Measurements from ENCODE around the gene RBMY1A1.
"Not testable (repeated sequence)": the region's sequence is repeated elsewhere in the genome, so short reads cannot be mapped to it uniquely, and the experiment has no call there.

The RBMY1A1 gene

DNA sequence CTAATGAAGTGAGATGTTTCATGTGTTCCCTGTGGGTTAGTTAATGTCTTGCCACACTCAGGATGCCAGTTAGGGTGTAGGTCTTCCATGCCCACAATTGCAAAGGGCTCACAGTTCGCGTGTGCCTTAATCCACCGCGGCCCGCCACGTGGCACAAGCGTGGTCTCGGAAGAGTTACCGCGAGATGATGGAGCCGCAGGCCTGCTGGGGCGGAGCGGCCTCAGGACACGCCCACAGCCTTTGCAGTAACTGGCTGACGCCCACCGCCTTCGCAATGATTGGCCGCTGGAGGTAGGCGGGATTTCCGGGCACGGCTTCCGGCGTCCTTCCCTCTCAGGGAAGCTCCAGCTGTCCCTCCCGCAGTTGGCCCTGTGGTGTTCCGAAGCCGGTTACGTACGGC is at the start of gene RBMY1A1:
Gene RBMY1A1, plus strand, starts transcription at position 301 of the 400 bp plus-strand sequence. CDS start 2,013 bp downstream, outside the sequence.
- not testable (repeated sequence) for H3K27ac ChIP-seq (ENCODE audit: low read depth, low read length); H3K4me1 ChIP-seq (ENCODE audit: control insufficient read depth, insufficient read depth, low read length, unreplicated experiment); H2AFZ ChIP-seq (ENCODE audit: low read length, unreplicated experiment); H3K79me2 ChIP-seq (ENCODE audit: control insufficient read depth, insufficient read depth, low read length, unreplicated experiment); H3K4me3 ChIP-seq (ENCODE audit: low read depth, low read length); H3K27me3 ChIP-seq (ENCODE audit: insufficient read depth, low read length); H3K36me3 ChIP-seq (ENCODE audit: insufficient read depth, low read length)

GRCh38 chrY:21511038-21511437 is 23.6 kb upstream of the RBMY1A1 start, which contains the start of gene RBMY1B:
RBMY1B (plus strand) TSS chrY:21511338; CDS start chrY:21513351, 2,013 bp downstream.
- not testable (repeated sequence) for H3K4me3 ChIP-seq (ENCODE audit: low read depth, low read length); H3K4me1 ChIP-seq (ENCODE audit: control insufficient read depth, insufficient read depth, low read length, unreplicated experiment); H3K27ac ChIP-seq (ENCODE audit: low read depth, low read length); H2AFZ ChIP-seq (ENCODE audit: low read length, unreplicated experiment); H3K27me3 ChIP-seq (ENCODE audit: insufficient read depth, low read length); H3K79me2 ChIP-seq (ENCODE audit: control insufficient read depth, insufficient read depth, low read length, unreplicated experiment); H3K36me3 ChIP-seq (ENCODE audit: insufficient read depth, low read length)

GRCh38 chrY:21559316-21559984 is 24.8 kb downstream of the RBMY1A1 start:
- not testable (repeated sequence) for H3K4me1 ChIP-seq (ENCODE audit: control insufficient read depth, insufficient read depth, low read length, unreplicated experiment); H2AFZ ChIP-seq (ENCODE audit: low read length, unreplicated experiment); H3K79me2 ChIP-seq (ENCODE audit: control insufficient read depth, insufficient read depth, low read length, unreplicated experiment); H3K4me3 ChIP-seq (ENCODE audit: low read depth, low read length); H3K36me3 ChIP-seq (ENCODE audit: insufficient read depth, low read length); H3K27me3 ChIP-seq (ENCODE audit: insufficient read depth, low read length); H3K27ac ChIP-seq (ENCODE audit: low read depth, low read length)

DNA sequence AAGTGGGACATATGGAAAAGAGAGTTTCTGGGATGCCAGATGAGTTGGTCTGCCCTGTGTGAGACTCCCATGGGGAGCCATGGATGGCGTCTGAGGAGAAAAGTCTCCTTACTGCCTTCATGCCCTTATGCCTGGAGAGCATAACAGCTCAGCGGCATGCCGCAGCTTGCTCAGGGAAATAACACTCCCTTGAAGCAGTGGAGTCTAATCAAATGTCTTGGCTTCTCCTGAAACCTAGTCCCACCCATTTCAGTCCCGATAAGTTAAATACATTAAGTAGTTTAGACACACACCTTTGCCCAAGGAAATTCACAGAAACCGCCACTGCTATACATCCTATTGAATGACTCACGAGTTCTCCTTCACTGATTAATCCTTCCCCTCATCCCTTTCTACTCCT is 50.8 kb downstream of the RBMY1A1 start:
- no peaks in the 10 kb centered on the region for H3K79me2 ChIP-seq (ENCODE audit: control insufficient read depth, insufficient read depth, low read length, unreplicated experiment)
- H3K4me1 ChIP-seq (ENCODE audit: control insufficient read depth, insufficient read depth, low read length, unreplicated experiment), result no peaks in the 10 kb centered on the region
- H3K27me3 ChIP-seq (ENCODE audit: insufficient read depth, low read length), result no peaks in the 10 kb centered on the region
- no peak overlapping the region for H3K4me3 ChIP-seq (ENCODE audit: low read depth, low read length)
- H3K27ac ChIP-seq (ENCODE audit: low read depth, low read length), result no peak overlapping the region
- H3K36me3 ChIP-seq (ENCODE audit: insufficient read depth, low read length), result no peaks in the 10 kb centered on the region
- no peak overlapping the region for H2AFZ ChIP-seq (ENCODE audit: low read length, unreplicated experiment)

GRCh38 chrY:21586454-21586853 is 51.8 kb downstream of the RBMY1A1 start:
- not testable (repeated sequence) for H3K27me3 ChIP-seq (ENCODE audit: insufficient read depth, low read length); H3K4me1 ChIP-seq (ENCODE audit: control insufficient read depth, insufficient read depth, low read length, unreplicated experiment); H2AFZ ChIP-seq (ENCODE audit: low read length, unreplicated experiment); H3K4me3 ChIP-seq (ENCODE audit: low read depth, low read length); H3K36me3 ChIP-seq (ENCODE audit: insufficient read depth, low read length); H3K27ac ChIP-seq (ENCODE audit: low read depth, low read length); H3K79me2 ChIP-seq (ENCODE audit: control insufficient read depth, insufficient read depth, low read length, unreplicated experiment)

- Histone ChIP-seq H3K27me3 (ENCODE audit: insufficient read depth, low read length) (no peaks in the 10 kb centered on the region), H3K27ac (ENCODE audit: low read depth, low read length) (no peak overlapping the region), H2AFZ (ENCODE audit: low read length, unreplicated experiment) (no peak overlapping the region), H3K79me2 (ENCODE audit: control insufficient read depth, insufficient read depth, low read length, unreplicated experiment) (no peaks in the 10 kb centered on the region), H3K4me1 (ENCODE audit: control insufficient read depth, insufficient read depth, low read length, unreplicated experiment) (peaks cover 10% of the 10 kb centered on the region), H3K4me3 (ENCODE audit: low read depth, low read length) (no peak overlapping the region), H3K36me3 (ENCODE audit: insufficient read depth, low read length) (no peaks in the 10 kb centered on the region)
These were observed 57.4 kb downstream of the RBMY1A1 start for GRCh38 chrY:21592059-21592458.

DNA sequence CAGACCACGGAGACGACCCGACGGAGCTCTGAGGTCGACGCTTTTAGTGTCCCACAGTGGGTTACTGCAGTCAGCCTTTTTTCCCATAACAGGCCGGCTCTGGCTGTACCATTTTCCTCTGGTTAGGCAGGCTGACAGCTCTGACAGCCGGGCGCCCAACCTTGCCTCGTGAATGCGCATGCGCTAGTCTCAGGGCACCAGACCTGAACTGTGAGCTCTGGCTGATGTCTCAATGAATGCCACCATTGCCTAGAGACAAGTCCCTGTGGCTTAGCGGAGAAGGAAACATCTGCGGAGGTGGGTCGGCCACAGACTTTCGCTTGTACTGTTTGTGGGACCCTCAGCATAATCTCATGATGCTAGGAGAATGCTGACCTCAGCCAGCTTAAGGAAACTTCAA is 61.6 kb downstream of the RBMY1A1 start:
- not testable (repeated sequence) for H3K4me3 ChIP-seq (ENCODE audit: low read depth, low read length); H3K27me3 ChIP-seq (ENCODE audit: insufficient read depth, low read length); H3K27ac ChIP-seq (ENCODE audit: low read depth, low read length); H2AFZ ChIP-seq (ENCODE audit: low read length, unreplicated experiment); H3K4me1 ChIP-seq (ENCODE audit: control insufficient read depth, insufficient read depth, low read length, unreplicated experiment); H3K79me2 ChIP-seq (ENCODE audit: control insufficient read depth, insufficient read depth, low read length, unreplicated experiment); H3K36me3 ChIP-seq (ENCODE audit: insufficient read depth, low read length)
